Fibroblast of lung (primary cell): ENCODE data around the gene SDK1.

ENCODE experiments used
- EZH2 ChIP-seq: IDR thresholded peaks from 2 replicates; pipeline ENCODE4 v1.5.1; 2012; ENCODE audit warnings: low read length, control low read depth, mild to moderate bottlenecking; ENCODE audit errors: missing control alignments
- TF ChIP-seq, protein P1 (sequence below), 2 donors: IDR thresholded peaks in 1 of 2; conservative IDR thresholded peaks in 1 of 2; 1 replicate in 1 of 2; 2 replicates in 1 of 2; pipeline ENCODE4 v1.5.1; 2011 to 2012; ENCODE audit warnings: low read length in 2 of 2, control low read depth in 1 of 2, inconsistent platforms in 1 of 2, low read depth in 1 of 2, mild to moderate bottlenecking in 1 of 2

DNA sequence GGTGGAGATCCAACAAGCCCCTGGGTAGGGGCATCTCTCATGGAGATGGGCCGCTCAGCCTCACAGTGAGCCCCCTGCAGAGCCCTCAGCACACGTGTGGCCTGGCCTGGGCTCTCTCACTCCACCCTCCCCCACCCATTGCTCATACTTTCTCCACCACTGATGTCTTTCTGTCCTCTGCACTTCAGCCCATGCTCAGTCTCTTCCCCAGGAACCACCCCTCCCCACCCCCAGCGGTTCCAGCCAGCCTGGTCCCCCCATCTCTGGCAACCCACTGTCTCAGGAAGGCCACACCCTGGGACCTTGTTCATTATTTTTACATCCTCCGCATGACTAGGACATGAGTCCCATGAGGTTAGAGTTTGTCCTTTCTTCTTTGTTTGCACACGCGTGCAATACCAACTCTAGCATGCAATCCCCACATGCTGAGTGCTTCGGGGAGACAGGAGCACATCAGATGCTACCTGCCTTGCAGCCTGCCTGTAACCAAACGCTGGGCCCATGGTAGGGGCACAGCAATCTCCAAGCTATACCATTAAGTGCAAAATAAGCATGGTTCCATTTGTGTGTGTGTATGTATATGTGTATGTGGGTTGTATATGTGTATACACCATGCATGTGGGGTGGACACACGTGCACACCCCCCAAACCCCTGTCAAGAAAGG is 972.6 kb downstream of the SDK1 start:
- TF ChIP-seq, protein P1, sequence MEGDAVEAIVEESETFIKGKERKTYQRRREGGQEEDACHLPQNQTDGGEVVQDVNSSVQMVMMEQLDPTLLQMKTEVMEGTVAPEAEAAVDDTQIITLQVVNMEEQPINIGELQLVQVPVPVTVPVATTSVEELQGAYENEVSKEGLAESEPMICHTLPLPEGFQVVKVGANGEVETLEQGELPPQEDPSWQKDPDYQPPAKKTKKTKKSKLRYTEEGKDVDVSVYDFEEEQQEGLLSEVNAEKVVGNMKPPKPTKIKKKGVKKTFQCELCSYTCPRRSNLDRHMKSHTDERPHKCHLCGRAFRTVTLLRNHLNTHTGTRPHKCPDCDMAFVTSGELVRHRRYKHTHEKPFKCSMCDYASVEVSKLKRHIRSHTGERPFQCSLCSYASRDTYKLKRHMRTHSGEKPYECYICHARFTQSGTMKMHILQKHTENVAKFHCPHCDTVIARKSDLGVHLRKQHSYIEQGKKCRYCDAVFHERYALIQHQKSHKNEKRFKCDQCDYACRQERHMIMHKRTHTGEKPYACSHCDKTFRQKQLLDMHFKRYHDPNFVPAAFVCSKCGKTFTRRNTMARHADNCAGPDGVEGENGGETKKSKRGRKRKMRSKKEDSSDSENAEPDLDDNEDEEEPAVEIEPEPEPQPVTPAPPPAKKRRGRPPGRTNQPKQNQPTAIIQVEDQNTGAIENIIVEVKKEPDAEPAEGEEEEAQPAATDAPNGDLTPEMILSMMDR (conservative IDR thresholded peaks at IDR 0.05 in 1 of 2, IDR thresholded peaks at IDR 0.05 in 1 of 2; ENCODE audit: low read depth in 1 of 2, low read length in 2 of 2): no peak
- no peak for TF ChIP-seq EZH2
